ENCODE measurements around the gene TUBE1. TPM values are rescaled to one million over a fixed set of nuclear protein-coding genes. Genes with fewer than 3 reads are reported as not detected.
"Not testable (repeated sequence)": the region's sequence is repeated elsewhere in the genome, so short reads cannot be mapped to it uniquely, and the experiment has no call there.

TUBE1 gene
- total and polyA plus RNA-seq, 10 of the 15 experiments (the other 5 are each of a cell fraction or from before 2014, with no cell fraction given): 6.3 to 25.2 (median 13.6) TPM

- RAD21 ChIA-PET (ENCODE audit: unreplicated experiment): no interaction called here
- Histone ChIP-seq H4K20me1 (ENCODE audit: control insufficient read depth, insufficient read depth) (no peaks in the 10 kb centered on the region), H3K27me3 (replicated peaks in 1 of 2; ENCODE audit: control insufficient read depth in 2 of 2, insufficient read depth in 2 of 2, low read length in 1 of 2) (no peaks in the 10 kb centered on the region), H2AFZ (ENCODE audit: control insufficient read depth, low read depth, low read length) (no peak within 1 kb of the TSS), H3K9me3 (replicated peaks; ENCODE audit: control insufficient read depth, insufficient read depth, low read length) (no peaks in the 10 kb centered on the region), H3K4me1 (ENCODE audit: control insufficient read depth, insufficient read depth, low read length) (no peaks in the 10 kb centered on the region), H3K9ac (ENCODE audit: control insufficient read depth, insufficient read depth, low read length) (no peak within 1 kb of the TSS), H3K79me2 (ENCODE audit: control insufficient read depth, insufficient read depth, low read length) (no peaks in the 10 kb centered on the region), H3K4me3 (no peak within 1 kb of the TSS), H3K27ac (ENCODE audit: control insufficient read depth, insufficient read depth) (no peak within 1 kb of the TSS), H3K4me2 (ENCODE audit: control insufficient read depth, insufficient read depth) (no peak within 1 kb of the TSS), H3K36me3 (ENCODE audit: control insufficient read depth in 2 of 2, insufficient read depth in 2 of 2, low read length in 1 of 2) (no peaks in the 10 kb centered on the region)
- in situ Hi-C loops (cut with MboI): no loop called here
- ATAC-seq (no peak), DNase-seq (ENCODE audit: low read depth, low spot score) (no peak), FAIRE-seq (no peak)
- no peak for TF ChIP-seq CBX5 (IDR thresholded peaks at IDR 0.05; ENCODE audit: low read depth)
- no peak for TF ChIP-seq KLF5 (IDR thresholded peaks at IDR 0.05; ENCODE audit: partially characterized antibody)
- no peak for TF ChIP-seq CBFB (IDR thresholded peaks at IDR 0.05; ENCODE audit: low read depth)
- no peak for TF ChIP-seq YBX1 (IDR thresholded peaks at IDR 0.05)
- TF ChIP-seq PAX5 (IDR thresholded peaks at IDR 0.05; ENCODE audit: borderline replicate concordance, low read depth, low read length): no peak
- TF ChIP-seq JUNB (IDR thresholded peaks at IDR 0.05): no peak
- no peak for TF ChIP-seq MAX (IDR thresholded peaks at IDR 0.05; ENCODE audit: low read depth, low read length)
- TF ChIP-seq SIN3A (IDR thresholded peaks at IDR 0.05; ENCODE audit: low read depth, low read length): no peak
- TF ChIP-seq BRCA1 (IDR thresholded peaks at IDR 0.05; ENCODE audit: low read depth, low read length): no peak
- no peak for TF ChIP-seq CHD4 (IDR thresholded peaks at IDR 0.05)
- no peak for TF ChIP-seq BMI1 (IDR thresholded peaks at IDR 0.05; ENCODE audit: borderline replicate concordance)
- no TSS peak for BruUV-seq (replicated peaks)
- CTCF ChIA-PET: interaction anchor here (0.6 to 0.8 kb wide), 2 partner anchors 44 to 109 kb away, joined by 3 read pairs; no protein-coding TSS in a partner anchor
- SMC1A ChIA-PET (ENCODE audit: uncharacterized antibody, unreplicated experiment): interaction anchor here (1.0 kb wide), 1 partner anchor 424 kb away, joined by 3 read pairs; no protein-coding TSS in a partner anchor
- 51% methylated on average over 12 of the region's 12 CpGs for WGBS (ENCODE audit: insufficient coverage, insufficient replicate concordance, low lambda C conversion rate, missing lambda C conversion rate)
- intact Hi-C loops (cut with micrococcal nuclease; ENCODE audit: unreplicated experiment): no loop called here
- POLR2A ChIA-PET: no interaction called here
Measured at GRCh38 chr6:112054001-112054400, 33.3 kb downstream of the TUBE1 start, which contains the start of gene CCN6. Gene CCN6 (plus strand): TSS chr6:112054104. CDS start chr6:112054358, 254 bp downstream.

- H3K9ac ChIP-seq (ENCODE audit: control insufficient read depth, insufficient read depth, low read length); H3K4me2 ChIP-seq (ENCODE audit: control insufficient read depth, insufficient read depth); FAIRE-seq; POLR2A ChIA-PET; H3K36me3 ChIP-seq (ENCODE audit: control insufficient read depth in 2 of 2, insufficient read depth in 2 of 2, low read length in 1 of 2); intact Hi-C loops (cut with micrococcal nuclease; ENCODE audit: unreplicated experiment); H3K27me3 ChIP-seq (replicated peaks in 1 of 2; ENCODE audit: control insufficient read depth in 2 of 2, insufficient read depth in 2 of 2, low read length in 1 of 2); H3K4me3 ChIP-seq; H3K9me3 ChIP-seq (replicated peaks; ENCODE audit: control insufficient read depth, insufficient read depth, low read length); H3K79me2 ChIP-seq (ENCODE audit: control insufficient read depth, insufficient read depth, low read length); in situ Hi-C loops (cut with MboI); DNase-seq (ENCODE audit: low read depth, low spot score); ATAC-seq; H3K27ac ChIP-seq (ENCODE audit: control insufficient read depth, insufficient read depth); BruUV-seq (replicated peaks); H2AFZ ChIP-seq (ENCODE audit: control insufficient read depth, low read depth, low read length); SMC1A ChIA-PET (ENCODE audit: uncharacterized antibody, unreplicated experiment); H4K20me1 ChIP-seq (ENCODE audit: control insufficient read depth, insufficient read depth); H3K4me1 ChIP-seq (ENCODE audit: control insufficient read depth, insufficient read depth, low read length): not testable (repeated sequence)
- ChIA-PET RAD21 (ENCODE audit: unreplicated experiment) (interaction anchor here (1.1 to 1.6 kb wide), 2 partner anchors 10 to 112 kb away, joined by 6 to 8 read pairs; no protein-coding TSS in a partner anchor), CTCF (interaction anchor here (0.9 to 2.1 kb wide), 2 partner anchors 11 to 792 kb away, joined by 3 to 12 read pairs; a partner anchor contains a TSS)
- WGBS (ENCODE audit: insufficient coverage, insufficient replicate concordance, low lambda C conversion rate, missing lambda C conversion rate): 59% methylated on average over 4 of the region's 4 CpGs
Measured at GRCh38 chr6:112051251-112051740, 36.0 kb downstream of the TUBE1 start.

Data from GM12878 (cell line).